GM21390 (cell line): ENCODE results near the gene MUC20.

Experiments
- ATAC-seq: cut with Tn5 transposase; IDR thresholded peaks from one replicate; pipeline ENCODE4 v1.9.1; 2021; ENCODE audit not compliant: unreplicated experiment

The MUC20 gene

GRCh38 chr3:195754141-195754540, 33.4 kb downstream of the MUC20 start:
- no peak for ATAC-seq

GRCh38 chr3:195754906-195755305, 34.1 kb downstream of the MUC20 start:
- no peak for ATAC-seq

GRCh38 chr3:195755391-195755790, 34.6 kb downstream of the MUC20 start:
- no peak for ATAC-seq

DNA sequence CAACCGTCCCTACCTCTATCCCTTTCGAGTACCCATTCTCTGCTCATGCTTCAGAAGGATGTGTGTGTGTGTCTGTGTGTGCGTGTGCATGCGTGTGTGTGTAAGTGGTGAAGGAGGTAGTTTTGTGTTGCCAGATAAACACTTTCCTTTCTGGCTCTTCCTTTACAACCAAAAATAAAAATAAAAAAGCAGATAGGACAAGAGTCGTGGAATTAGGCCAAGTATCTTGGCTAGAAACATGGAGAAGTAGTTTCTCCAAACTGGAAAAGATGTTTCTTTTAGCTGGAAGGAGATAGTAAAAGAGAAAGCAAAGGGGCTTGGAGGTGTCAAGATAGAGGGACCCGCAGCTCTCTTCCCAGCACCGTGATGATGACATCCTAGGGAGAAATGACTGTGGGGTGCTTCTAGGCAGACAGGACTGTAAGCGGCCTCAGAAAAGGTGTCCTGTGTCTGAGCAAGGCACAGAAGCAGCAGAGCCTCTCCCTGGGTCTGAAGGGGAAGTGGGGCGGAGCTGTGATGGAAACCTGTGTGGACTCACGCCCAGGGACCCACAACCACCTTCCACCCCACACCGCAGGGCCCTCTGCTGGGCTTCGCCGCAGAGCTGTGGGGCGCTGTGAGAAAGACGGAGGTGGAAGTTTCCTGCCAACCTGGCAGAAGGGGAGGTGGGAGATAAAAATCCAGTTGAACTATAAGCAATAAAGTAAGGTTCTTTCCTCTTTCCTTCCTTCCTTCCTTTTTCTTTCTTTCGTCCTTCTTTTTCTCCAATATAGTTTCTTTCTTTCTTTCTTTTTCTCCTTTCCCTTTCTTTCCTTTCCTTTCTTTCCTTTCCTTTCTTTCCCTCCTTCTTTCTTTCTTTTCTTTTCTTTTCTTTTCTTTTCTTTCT, 35.3 kb downstream of the MUC20 start:
- no peak for ATAC-seq

- ATAC-seq = no peak
Measured at GRCh38 chr3:195757438-195757770, 36.6 kb downstream of the MUC20 start.

- ATAC-seq = no peak
Measured at GRCh38 chr3:195757827-195758226, 37.0 kb downstream of the MUC20 start.

GRCh38 chr3:195758721-195759353, 38.1 kb downstream of the MUC20 start:
- no peak for ATAC-seq

- no peak for ATAC-seq
Measured at GRCh38 chr3:195760345-195761122, 39.8 kb downstream of the MUC20 start.

- no peak for ATAC-seq
Measured at GRCh38 chr3:195761123-195761566, 40.4 kb downstream of the MUC20 start.

- no peak for ATAC-seq
Measured at GRCh38 chr3:195761567-195762248, 40.9 kb downstream of the MUC20 start.

GRCh38 chr3:195762249-195762585, 41.4 kb downstream of the MUC20 start:
- no peak for ATAC-seq

DNA sequence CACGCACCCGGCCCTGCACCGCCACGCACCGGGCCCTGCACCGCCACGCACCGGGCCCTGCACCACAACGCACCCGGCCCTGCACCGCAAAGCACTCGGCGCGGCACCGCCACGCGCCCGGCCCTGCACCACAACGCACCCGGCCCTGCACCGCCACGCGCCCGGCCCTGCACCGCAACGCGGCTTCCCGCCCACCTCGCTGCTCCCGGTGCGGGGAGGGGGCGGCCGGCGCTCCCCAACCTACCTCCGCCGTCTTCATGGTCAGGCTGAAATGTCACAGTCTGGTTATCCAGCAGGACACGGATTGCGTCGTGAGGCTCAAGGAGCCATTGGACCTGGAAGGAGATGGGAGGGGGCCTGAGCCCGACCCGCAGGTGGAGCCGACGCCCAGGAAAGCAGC, 41.8 kb downstream of the MUC20 start:
- ATAC-seq = no peak

DNA sequence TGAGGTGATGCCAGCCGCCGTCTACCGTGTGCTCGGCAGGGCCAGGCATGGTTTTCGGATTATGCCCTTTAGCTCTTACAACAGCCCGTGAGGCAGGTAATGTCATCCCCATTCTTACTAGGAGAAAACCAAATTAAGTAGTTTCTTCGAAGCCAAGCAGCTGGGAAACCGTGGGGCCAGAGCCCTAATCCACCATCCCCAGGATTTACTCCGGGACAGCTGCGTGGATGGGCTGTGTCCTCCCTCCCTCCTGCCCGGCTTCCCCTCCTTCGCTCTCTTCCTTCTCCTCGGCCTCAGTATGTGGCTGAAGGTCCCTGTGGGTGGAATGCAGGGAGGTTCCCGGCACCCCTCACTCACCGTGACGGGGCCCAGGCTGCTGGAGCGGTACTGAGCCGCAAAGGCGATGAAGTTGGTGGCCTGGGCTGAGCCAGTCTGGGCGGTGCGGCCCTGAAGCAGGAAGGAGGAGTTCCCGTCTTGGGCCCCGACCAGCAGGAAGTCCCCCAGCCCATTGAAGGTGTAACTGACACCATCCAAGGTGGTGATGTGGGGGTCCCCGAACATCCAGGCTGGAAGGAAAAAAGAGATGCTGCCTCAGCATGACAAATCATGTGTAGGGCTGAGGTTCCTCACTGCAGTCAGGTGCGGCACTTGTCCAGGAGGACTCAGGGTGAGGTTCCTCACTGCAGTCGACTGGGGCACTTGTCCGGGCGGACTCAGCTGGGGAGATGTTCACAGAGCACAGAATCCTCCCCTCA, 42.5 kb downstream of the MUC20 start:
- no peak for ATAC-seq

GRCh38 chr3:195763843-195764825, 43.4 kb downstream of the MUC20 start:
- ATAC-seq = no peak

DNA sequence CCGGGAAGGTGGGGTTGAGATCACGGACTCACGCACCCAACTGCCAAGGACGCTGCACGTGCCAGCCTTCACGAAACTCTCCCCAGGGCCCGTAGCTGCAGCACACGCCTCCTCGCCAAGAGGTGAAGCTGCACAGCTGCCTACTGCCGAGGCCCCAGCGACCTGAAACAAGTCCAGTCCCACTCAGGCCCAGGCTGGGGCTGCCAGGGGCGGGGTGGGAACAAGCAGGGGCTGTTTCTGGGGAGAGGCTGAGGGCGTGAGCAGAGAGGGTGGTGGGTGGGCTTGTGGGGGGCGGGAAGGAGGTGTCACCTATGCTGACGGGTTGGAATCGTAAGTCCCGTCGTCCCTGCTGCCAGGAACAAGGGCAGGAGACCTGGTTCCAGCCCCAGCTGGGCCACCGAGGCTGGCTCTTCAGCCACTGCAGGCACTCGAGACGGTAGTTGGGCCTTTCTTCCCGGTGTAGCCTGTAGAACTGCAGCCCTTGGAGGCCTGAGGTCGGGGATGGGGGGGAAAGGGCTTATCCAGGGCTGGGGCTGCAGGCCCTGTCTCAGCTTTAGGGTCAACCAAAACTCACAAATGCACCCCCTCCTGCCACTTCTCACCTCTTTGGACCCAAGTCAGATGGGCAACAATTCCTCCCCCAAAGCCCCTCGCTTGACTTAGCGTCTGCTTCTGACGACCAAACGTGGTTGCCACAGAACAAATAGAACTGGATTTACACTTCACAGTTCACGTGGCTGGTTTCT, 44.4 kb downstream of the MUC20 start:
- no peak for ATAC-seq

DNA sequence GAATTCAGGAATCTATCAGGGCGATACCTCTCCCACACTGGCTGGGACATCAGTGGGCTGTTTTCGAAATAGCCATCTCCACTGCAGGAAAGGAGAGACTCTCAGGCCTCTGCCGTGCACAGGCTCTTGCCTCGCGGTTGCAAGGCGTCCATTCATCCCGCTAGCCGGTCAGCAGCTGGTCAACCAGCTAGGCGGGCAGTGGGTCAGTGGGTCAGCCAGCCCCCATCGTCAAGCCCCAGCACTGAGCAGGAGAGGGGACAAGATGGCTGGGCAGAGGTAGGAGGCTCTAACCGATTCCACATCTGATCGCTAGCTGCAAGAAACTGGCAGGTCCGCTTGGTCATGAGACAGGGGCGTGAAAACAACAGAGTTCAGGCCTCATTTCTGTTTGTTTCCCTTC, 45.9 kb downstream of the MUC20 start:
- no peak for ATAC-seq

DNA sequence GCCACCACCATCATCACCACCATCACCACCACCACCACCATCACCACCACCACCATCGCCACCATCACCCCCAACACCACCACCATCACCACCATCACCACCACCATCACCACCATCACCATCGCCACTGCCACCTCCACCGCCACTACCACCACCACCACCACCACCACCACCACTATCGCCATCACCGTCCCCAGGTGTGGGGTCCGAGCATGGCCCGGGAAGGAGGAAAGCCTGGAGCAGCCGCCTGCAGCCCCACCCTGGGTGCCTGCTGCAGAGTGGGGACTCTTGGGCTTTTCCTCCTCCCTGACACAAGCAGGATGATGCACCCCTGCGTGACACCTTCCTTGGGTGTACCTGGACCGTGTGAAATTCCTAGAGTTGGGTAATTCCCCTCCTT, 47.0 kb downstream of the MUC20 start:
- no peak for ATAC-seq

DNA sequence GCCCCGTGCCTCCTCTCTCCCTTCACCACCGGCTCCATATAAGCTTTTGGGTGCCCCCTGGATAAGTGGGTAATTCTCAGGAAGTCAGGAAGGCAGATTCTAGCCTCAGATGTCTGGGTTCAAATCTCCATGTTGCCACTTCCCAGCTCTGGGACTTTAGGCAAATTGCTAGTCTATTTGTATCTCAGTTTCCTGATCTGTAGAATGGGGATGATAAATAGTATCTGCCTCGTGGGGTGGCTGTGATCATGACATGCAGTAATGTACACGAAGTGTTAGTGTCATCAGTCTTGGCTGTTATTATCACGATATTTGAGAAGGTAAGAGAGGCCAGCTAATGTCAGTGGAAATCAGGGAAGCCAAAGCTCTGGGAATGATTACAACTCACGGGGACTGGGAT, 47.6 kb downstream of the MUC20 start:
- no peak for ATAC-seq

GRCh38 chr3:195768831-195769303, 48.1 kb downstream of the MUC20 start:
- ATAC-seq = no peak
